ENCODE data around the gene IFT88. TPM values are rescaled to one million over a fixed set of nuclear protein-coding genes. Genes with fewer than 3 reads are reported as not detected.

The IFT88 gene
- total RNA-seq, 1 donor from 2014 or later, result 13.4 TPM

GRCh38 chr13:20714563-20715329 lies 147.8 kb downstream of the IFT88 start:
- DNase-seq (ENCODE audit: low spot score), result peak; percentile 88

- DNase-seq (ENCODE audit: low spot score), result no peak
These were observed 148.4 kb downstream of the IFT88 start for GRCh38 chr13:20715330-20715712.

GRCh38 chr13:20716951-20717350 lies 150.0 kb downstream of the IFT88 start:
- DNase-seq (ENCODE audit: low spot score), result no peak

- no peak for DNase-seq (ENCODE audit: low spot score)
These were observed 150.9 kb downstream of the IFT88 start for GRCh38 chr13:20717581-20718542.

- no peak for DNase-seq (ENCODE audit: low spot score)
These were observed 152.1 kb downstream of the IFT88 start for GRCh38 chr13:20718958-20719566.

GRCh38 chr13:20719783-20720182 lies 152.8 kb downstream of the IFT88 start:
- DNase-seq (ENCODE audit: low spot score), result no peak

GRCh38 chr13:20720499-20720898 lies 153.5 kb downstream of the IFT88 start:
- no peak for DNase-seq (ENCODE audit: low spot score)

GRCh38 chr13:20721058-20721453 lies 154.1 kb downstream of the IFT88 start:
- DNase-seq (ENCODE audit: low spot score), result no peak

GRCh38 chr13:20721454-20722357 lies 154.7 kb downstream of the IFT88 start:
- DNase-seq (ENCODE audit: low spot score), result no peak

GRCh38 chr13:20727856-20728255 lies 160.9 kb downstream of the IFT88 start:
- no peak for DNase-seq (ENCODE audit: low spot score)

- peak; percentile 35 for DNase-seq (ENCODE audit: low spot score)
These were observed 161.8 kb downstream of the IFT88 start for GRCh38 chr13:20728579-20729311.

GRCh38 chr13:20729633-20730585 lies 163.0 kb downstream of the IFT88 start:
- DNase-seq (ENCODE audit: low spot score), result peak; percentile 76

GRCh38 chr13:20738616-20739015 lies 171.7 kb downstream of the IFT88 start:
- DNase-seq (ENCODE audit: low spot score), result no peak

- DNase-seq (ENCODE audit: low spot score), result peak; percentile 86
These were observed 173.1 kb downstream of the IFT88 start for GRCh38 chr13:20740021-20740420.

Other genes starting within 250 kb of the IFT88 start
- 31.0 TPM for gene CRYL1, start 41.3 kb upstream of the IFT88 start, total RNA-seq
- 2.2 TPM for gene IL17D, start 136.5 kb downstream of the IFT88 start, total RNA-seq
- gene EEF1AKMT1, start 206.8 kb downstream of the IFT88 start, total RNA-seq, result 9.0 TPM